ENCODE results near the gene DARS1.
"Not testable (repeated sequence)": the region's sequence is repeated elsewhere in the genome, so short reads cannot be mapped to it uniquely, and the experiment has no call there.

Gene DARS1

GRCh38 chr2:135980434-135981079, 4.9 kb downstream of the DARS1 start:
- no peak for DNase-seq

- no peak for DNase-seq
These were observed 9.7 kb downstream of the DARS1 start for GRCh38 chr2:135975702-135976101.

- no peak for DNase-seq
These were observed 11.4 kb downstream of the DARS1 start for GRCh38 chr2:135974036-135974435.

DNA sequence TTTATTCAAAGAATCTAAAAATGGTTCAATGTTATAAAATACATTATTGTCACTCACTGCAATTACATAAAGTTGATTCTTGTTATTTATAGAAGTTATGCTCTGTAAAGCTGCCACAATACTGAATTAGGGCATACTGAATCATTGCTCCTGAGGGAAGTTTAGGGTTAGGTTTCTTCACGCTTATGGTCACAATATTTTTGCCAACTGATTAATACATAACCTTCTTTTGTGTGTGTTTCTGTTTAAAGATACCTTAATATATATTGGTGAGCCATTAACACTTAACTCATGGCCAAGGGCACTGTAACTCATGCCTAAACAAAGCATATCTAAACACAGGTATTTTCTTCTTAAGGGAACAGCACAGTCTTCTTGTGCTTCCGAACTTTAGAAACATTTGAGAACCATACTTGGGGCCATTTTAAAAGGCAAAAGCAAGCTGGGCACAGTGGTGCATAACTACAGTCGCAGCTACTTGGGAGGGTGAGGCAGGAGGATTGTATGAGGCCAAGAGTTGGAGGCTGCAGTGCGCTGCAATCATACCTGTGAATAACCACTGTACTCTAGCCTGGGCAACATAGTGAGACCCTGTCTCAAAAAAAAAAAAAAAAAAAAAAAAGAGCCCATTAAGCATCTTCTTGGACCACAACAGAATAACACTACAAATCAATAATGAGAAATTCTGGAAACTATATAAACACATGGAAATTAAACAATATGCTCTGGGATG, 15.6 kb downstream of the DARS1 start:
- no peak for DNase-seq

GRCh38 chr2:135965756-135966155, 19.7 kb downstream of the DARS1 start:
- DNase-seq = no peak

- not testable (repeated sequence) for DNase-seq
These were observed 21.0 kb downstream of the DARS1 start for GRCh38 chr2:135964404-135964803.

GRCh38 chr2:135963841-135964240, 21.6 kb downstream of the DARS1 start:
- DNase-seq = peak; percentile 55

DNA sequence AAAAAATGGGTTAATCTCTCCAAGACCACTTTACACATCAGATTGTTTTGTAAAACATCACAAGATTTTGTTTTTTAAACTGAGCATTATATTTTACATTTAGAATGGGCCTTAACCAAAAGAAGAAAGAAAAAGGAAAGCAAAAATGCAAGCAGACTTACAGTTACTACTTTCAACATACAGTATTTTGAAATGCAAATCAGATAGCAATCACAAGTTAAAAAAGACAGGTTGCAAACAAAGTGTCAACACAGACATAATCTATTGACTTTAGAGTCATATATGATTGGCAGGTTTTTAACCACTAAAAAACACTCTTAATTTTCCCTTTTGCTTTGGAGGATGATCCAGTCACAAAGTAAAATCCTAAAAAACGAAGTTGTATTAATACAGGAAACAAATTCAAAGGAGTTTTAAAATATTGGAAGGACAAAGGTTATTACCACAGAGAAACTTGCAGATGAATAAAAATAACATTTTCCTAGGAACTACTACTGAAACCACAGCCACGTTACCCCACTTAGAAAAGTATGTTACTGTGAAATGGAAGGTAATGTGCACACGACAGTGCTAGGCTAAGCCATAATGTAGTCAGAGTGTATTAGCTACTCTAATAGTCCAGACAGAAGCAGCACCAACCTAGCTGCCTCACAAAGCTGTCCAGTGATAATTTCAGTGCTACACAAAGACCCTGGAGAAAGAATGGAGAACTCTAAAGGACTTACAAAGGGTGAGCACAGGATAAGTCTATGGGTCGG, 22.9 kb downstream of the DARS1 start:
- no peak for DNase-seq

DNA sequence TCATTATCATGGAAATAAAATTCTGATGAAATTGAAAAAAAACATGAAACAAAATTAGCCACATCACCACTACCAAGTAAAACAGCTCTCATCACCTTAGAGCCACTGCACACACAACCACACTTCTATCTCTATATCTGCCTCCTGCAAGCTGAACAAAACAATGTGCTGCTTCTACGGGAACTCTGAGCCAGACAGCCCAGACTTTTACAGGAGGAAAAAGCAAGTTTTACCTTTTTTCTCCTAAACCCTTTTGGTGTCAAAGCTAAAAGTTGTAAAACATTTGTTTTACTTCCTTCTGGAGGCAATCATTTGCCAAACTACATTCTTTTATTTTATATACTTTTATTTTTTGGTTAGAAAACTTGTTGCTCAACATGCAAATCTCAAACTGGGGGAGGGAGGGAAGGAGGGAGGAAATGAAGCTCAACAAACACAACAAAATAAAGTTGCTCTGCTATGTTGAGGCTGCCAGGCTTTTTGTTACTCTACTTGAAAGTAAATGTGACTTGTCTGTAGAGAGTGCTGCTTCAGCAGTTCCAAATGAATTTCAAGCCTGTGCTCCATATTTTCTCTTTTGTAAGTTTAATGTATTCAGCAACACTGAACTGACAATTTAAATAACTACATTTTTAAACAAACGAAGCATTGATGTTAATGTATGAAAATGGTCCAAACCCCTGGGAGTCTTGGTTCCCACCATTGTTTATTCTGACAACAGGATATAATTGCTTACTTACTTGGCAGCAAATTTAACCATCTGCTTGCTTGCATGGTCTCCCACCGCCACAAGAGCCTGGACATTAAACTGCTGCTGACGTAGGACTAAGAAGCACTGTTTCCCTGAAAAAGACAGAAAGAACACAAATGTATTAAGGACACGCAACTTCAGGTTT, 24.5 kb downstream of the DARS1 start:
- DNase-seq = no peak

- no peak for DNase-seq
These were observed 25.3 kb downstream of the DARS1 start for GRCh38 chr2:135960150-135960549.

DNA sequence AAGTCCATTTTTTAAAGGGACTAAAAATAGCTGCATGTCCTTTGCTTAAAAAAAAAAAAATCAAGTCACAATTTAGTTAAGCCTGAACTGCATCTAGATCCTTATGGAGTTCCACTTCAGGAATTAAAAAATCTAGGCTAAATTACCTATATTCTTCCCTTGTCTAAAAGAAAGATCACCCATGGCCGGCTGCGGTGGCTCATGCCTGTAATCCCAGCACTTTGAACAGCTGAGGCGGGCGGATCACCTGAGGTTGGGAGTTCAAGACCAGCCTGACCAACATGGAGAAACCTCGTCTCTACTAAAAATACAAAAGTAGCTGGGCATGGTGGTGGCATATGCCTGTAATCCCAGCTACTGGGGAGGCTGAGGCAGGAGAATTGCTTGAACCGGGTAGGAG, 26.5 kb downstream of the DARS1 start:
- DNase-seq = not testable (repeated sequence)

DNA sequence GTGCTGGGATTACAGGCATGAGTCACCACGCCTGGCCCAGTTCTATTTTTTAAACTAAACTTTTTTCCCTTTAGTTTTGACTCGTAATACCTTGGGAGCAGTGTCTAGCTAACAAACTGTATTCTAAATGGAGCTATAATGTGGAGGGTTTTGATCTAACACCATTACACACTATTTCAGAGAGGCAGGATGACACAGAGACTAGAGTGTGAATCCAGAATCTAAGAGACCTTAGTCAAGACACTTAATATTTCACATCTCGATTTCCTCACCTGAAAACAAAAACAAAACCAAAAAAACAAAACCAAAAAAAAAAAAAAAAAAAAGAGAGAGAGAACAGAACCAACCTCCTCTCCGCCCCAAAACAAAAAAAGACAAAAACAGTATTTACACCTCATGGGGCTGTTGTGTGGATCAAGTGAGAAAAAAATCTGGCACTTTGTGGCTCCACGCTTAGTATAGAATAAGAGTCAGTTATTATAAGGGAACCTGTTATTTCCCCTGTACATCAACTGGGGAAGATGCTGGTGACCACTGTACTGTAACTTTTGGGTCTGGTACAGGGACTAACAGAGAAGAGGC, 31.3 kb downstream of the DARS1 start:
- DNase-seq = no peak

- no peak for DNase-seq
These were observed 32.5 kb downstream of the DARS1 start for GRCh38 chr2:135952891-135953290.

DNA sequence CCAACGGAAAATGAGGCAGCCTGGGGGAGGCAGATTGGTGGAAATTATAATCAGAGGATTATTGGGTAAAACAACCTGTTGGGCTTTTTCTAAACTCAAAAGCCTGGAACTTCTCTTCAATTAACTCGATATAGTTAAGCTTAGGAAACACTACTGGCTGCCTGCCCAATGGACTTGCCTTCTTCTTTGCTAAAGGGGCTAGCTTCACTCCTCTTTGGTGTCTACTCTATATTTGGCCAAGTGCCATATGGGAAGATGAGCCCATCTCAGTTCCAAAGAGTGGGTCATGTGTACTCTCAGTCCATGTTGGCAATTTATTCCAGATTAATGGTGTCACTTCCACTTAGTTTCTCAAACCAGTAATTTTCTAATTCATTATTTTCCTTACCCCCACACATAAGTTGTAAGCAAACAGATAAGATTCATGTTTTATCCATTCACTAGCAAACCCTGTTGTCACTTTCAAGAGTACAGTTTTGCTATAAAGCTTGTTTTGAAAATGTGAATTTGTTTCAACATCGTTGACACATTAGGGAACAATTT, 34.3 kb downstream of the DARS1 start:
- DNase-seq = no peak

DNA sequence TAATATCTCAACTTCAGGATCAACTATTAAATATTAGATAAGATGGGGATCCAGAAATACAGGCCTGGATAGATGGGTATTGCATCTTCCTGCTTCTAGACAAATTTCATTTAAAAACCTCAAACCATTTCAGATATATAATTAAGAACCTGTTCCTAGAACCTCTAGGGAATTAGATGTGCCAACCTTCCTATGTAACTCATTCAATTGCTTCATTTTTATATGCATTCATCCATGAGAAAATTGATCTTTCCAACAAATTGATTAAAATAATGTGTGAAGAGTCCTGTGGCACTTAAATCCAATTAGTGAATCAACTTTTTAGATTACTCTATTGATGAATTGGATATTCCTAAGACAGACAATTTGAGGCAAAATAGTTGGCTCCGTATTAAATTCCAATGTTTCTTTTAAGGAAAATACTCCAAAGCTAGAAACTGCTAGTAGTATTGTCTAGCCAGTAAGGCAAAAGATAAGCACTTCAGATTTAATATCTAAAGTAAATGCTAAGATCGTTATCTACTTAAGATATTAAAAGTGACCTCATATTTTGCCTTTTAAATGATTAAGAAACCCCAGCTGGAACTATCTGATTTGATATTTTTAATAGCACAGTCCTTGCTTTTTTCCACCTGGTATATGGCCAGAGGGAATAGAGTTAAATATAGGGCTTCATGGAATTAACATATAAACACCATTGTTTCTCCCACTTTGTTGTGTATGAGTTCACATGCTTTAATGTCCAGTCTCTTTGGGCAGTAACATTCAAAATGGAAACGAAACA, 35.8 kb downstream of the DARS1 start:
- no peak for DNase-seq

- DNase-seq = peak; percentile 67
These were observed 36.6 kb downstream of the DARS1 start for GRCh38 chr2:135948642-135949355.

DNA sequence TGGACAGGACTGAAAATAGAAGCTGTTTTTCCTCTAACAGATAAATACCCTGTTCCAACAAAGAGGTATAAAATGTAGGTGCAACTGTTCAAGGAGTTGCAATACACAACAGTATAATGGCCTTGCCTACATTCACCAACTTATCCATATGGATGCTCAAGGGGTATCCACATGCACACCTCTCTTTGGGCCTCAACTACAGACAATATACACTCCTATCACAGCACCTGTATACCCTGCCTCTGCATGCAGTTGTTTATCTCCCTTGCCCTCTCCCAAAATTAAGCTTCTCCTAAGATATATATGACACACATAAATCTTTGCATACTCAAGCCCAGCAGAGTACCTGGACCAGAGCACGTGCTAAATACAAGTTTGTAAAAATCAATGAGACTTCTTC, 37.3 kb downstream of the DARS1 start:
- DNase-seq = no peak

- DNase-seq = no peak
These were observed 37.9 kb downstream of the DARS1 start for GRCh38 chr2:135947483-135947882.

DNA sequence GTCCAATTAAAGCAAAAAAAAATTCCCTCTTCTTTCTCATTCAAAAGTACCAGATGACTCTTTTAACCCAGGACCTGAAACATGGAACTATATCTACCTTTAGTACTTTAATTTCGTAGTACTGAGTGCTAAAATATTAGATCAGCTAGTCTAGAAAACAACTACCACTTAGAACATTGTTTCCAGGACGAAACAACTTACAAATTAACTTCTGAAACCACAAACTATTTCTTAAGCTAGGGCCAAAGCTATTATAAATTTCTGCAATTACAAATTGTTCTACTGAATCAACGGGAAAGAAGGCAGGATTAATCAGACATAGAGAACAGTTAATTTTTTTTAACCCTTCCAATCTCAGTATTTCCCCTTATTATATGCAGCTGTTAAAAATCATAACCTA, 39.9 kb downstream of the DARS1 start:
- no peak for DNase-seq

- DNase-seq = no peak
These were observed 40.8 kb downstream of the DARS1 start for GRCh38 chr2:135944625-135945024.
